ENCODE measurements around the gene CDK5R2. TPM values are rescaled to one million over a fixed set of nuclear protein-coding genes. Genes with fewer than 3 reads are reported as not detected.
A peak's percentile ranks its signal among the peaks of the same experiment; 100 is the strongest.
"Not testable (repeated sequence)": the region's sequence is repeated elsewhere in the genome, so short reads cannot be mapped to it uniquely, and the experiment has no call there.

The CDK5R2 gene
- total RNA-seq = not detected in 2 replicates

GRCh38 chr2:218959141-218959731, at the start of gene CDK5R2:
TSS of gene CDK5R2 (plus strand) at chr2:218959666. CDS start at chr2:218959821, 155 bp downstream.
- peak; percentile 16 for DNase-seq (ENCODE audit: extremely low read depth, low read depth, low spot score)

DNA sequence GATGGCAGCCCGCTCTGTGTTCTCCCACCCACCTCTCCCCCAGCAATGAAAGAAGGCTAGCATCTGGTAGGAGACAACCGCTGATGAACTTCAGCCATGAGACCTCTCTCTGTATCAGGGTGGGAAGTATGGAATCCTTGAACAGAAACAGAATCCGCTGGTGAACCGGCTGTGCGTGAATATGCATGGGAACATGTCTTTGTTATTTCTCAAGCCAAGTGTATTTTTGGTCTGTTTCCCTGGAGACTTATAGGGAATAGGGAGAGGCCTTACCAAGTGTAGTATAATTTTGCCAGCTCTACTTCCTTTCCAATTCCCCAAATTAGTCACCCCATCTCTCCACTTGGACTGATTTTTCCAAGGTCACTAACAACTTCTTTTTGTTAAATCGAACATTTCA, 48.7 kb upstream of the CDK5R2 start:
- DNase-seq (ENCODE audit: extremely low read depth, low read depth, low spot score) = no peak

DNA sequence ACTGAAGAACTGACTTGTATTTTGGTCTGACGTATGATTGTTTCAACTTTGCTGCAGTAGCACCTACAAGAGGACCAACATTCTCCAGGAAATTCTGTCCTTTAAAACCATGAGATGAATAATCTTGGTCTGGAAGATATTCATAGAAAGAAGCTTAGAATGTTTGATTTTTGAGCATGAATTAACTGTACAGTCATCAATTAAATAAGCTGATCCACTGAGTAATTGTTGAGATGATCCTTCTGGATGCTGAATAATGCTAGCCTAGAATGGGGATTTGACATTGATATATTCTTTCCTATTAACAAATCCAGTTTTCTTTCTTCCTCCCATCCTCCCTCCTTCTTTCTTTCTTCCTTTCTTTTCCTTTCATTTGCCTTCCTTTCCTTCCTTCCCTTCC, 39.0 kb upstream of the CDK5R2 start:
- DNase-seq (ENCODE audit: extremely low read depth, low read depth, low spot score) = no peak

GRCh38 chr2:218924757-218925156, 34.7 kb upstream of the CDK5R2 start:
- no peak for DNase-seq (ENCODE audit: extremely low read depth, low read depth, low spot score)

- no peak for DNase-seq (ENCODE audit: extremely low read depth, low read depth, low spot score)
These were observed 34.0 kb upstream of the CDK5R2 start for GRCh38 chr2:218925434-218925833.

GRCh38 chr2:218927422-218927821, 32.0 kb upstream of the CDK5R2 start:
- DNase-seq (ENCODE audit: extremely low read depth, low read depth, low spot score) = no peak

GRCh38 chr2:218927876-218928275, 31.6 kb upstream of the CDK5R2 start:
- DNase-seq (ENCODE audit: extremely low read depth, low read depth, low spot score) = no peak

GRCh38 chr2:218930488-218930887, 29.0 kb upstream of the CDK5R2 start:
- not testable (repeated sequence) for DNase-seq (ENCODE audit: extremely low read depth, low read depth, low spot score)

DNA sequence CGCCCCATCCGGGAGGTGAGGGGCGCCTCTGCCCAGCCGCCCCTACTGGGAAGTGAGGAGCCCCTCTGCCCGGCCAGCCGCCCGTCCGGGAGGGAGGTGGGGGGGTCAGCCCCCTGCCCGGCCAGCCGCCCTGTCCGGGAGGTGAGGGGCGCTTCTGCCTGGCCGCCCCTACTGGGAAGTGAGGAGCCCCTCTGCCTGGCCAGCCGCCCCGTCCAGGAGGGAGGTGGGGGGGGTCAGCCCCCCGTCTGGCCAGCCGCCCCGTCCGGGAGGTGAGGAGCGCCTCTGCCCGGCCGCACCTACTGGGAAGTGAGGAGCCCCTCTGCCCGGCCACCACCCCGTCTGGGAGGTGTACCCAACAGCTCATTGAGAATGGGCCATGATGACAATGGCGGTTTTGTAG, 27.7 kb upstream of the CDK5R2 start:
- not testable (repeated sequence) for DNase-seq (ENCODE audit: extremely low read depth, low read depth, low spot score)

DNA sequence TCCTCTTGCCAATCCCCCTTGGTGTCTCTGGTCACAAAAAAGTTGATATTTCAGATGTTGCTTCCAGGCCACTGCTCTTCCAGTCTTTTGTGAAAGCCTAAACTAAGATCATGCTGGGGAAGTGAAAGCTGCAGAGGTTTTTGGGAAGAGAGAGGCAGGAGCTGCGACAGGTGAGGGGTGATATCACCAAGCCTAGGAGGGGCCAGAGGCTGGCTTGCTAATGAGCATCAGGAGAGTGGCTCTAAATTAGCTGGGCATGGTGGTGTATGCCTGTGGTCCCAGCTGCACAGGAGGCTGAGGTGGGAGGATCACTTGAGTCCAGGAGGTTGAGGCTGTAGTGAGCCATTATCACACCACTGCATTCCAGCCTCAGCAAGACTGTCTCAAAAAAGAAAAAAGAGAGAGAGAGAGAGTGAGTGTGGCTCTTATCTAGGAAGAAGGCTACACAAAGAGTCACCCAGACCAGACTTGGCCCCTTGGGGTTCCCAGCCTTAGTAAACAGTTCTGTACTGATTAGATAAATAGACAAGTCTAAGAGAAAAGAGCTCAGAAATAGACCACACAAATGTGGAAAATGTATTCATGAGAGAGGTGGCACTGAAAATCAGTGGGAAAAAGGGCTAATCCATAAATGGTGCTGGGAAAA, 14.6 kb upstream of the CDK5R2 start:
- no peak for DNase-seq (ENCODE audit: extremely low read depth, low read depth, low spot score)

DNA sequence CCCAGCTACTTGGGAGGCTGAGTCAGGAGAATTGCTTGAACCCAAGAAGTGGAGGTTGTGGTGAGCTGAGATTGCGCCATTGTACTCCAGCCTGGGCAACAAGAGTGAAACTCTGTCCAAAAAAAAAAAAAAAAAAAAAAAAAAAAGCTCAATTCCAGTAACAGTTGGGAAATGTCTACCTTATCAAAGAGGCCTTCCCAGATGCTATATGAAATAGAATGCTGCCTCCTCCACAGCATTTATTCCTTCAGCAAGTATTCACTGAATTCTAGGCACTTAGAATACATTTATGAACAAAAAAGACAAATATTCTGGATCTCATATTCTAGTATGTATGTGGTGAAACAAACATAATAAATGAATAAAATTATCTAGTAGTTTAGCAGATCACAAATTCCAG, 12.8 kb upstream of the CDK5R2 start:
- DNase-seq (ENCODE audit: extremely low read depth, low read depth, low spot score) = no peak

DNA sequence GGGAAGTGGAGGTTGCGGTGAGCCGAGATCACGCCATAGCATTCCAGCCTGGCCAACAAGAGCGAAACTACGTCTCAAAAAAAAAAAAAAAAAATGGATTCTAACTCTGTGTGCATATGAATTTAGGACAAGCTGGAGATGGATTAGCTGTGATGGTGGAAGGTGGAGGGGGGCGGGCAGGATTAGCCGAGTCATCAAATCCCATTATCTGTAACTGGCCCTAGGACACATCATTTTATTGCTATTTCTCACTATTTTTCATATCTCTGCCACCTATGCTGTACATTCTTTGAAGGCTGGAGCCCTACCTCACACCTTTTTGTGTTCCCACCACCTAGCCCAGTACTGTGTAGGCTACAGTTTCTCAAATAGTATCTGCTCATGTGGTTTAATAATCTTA, 7.3 kb upstream of the CDK5R2 start:
- DNase-seq (ENCODE audit: extremely low read depth, low read depth, low spot score) = no peak

DNA sequence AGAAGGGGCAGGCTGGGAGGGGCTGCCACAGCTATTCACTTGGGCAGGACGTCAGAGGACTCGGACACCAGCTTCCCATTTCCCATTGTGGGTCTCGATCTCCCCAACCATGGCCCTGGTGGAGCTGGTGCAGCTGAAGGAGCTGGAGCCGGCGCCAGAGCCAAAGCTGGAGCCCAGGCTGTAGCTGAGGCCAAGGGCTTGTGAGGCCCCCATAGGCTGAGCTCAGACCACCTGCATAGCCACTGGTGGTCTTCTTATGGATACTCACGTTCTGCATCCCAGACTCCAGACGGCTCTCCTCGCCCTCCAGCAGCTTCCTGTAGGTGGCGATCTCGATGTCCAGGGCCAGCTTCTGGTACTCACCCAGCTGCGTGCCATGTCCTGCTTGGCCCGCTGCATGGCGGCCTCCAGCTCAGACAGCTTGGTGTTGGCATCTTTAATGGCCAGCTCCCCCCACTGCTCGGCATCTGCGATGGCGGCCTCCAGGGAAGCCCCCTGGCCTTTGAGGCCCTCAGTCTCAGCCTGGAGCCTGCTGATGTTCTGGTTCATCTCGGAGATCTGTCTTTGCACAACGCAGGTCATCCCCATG, 6.0 kb upstream of the CDK5R2 start:
- DNase-seq (ENCODE audit: extremely low read depth, low read depth, low spot score) = no peak

- no peak for DNase-seq (ENCODE audit: extremely low read depth, low read depth, low spot score)
These were observed 4.7 kb upstream of the CDK5R2 start for GRCh38 chr2:218954541-218955300.

DNA sequence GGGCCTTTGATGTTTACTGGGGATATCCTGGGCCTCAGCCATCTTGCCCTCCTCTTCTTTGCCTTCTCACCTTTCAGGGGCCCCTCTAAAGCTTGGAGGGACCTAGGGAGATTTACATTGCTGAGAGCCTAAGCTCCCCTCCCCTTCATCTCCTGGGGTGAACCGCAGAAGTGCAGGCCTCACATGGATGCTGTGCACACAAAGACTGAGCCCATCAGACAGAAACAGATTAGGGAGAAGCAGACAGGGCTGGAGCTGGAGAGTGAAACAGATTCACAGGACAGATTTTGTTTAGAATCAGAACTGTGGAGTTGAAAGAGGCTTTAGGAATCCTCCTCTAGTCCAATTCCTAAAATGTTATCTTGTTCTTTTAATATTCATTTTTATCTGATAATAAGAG, 3.4 kb upstream of the CDK5R2 start:
- DNase-seq (ENCODE audit: extremely low read depth, low read depth, low spot score) = no peak

- no peak for DNase-seq (ENCODE audit: extremely low read depth, low read depth, low spot score)
These were observed 1.8 kb upstream of the CDK5R2 start for GRCh38 chr2:218957671-218958070.

DNA sequence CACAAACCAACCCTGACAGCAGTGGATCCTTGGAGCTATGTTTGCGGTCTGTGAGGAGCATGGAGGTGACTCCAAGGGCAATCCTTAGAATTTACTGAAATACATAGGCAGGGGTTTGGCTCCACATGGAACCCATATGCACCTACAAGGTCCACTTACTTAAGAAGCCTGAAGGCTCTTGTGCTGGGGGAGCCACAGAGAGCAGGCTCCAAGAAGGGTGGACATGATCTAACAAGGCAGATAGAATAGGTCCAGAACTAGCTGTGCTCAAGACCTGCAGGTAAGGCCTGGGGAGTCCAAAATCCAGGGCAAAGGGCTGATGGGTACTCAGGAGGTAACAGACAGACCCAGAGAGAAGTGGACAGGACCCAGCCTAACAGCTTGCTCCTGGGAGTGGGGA, 1.2 kb upstream of the CDK5R2 start:
- DNase-seq (ENCODE audit: extremely low read depth, low read depth, low spot score) = no peak

- DNase-seq (ENCODE audit: extremely low read depth, low read depth, low spot score) = no peak
These were observed 369 bp downstream of the CDK5R2 start for GRCh38 chr2:218959761-218960308.

GRCh38 chr2:218960309-218961165, 1.1 kb downstream of the CDK5R2 start:
- DNase-seq (ENCODE audit: extremely low read depth, low read depth, low spot score) = no peak

DNA sequence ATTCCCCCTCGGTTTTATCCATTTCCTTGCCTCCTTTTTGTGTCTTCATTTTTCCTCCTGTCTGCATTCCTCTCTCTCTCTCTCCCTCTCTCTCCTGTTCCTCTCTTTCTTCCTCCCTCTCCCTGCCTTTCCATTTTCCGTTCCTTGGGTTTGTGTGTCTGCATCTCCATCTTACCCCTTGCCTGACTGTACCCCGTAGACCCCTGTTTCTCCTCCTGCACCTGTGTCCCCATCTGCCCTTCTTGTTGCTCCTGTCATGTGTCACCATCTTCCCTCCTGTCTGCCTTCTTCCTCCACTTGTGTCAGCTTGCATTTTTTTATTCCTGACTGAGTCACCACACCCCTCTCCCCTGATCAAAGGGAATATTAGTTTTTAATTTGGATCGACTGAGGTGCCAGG, 1.8 kb downstream of the CDK5R2 start:
- no peak for DNase-seq (ENCODE audit: extremely low read depth, low read depth, low spot score)

Measured in glomerular endothelial cell (primary cell).